ENCODE data around the gene CLDN7. TPM values are rescaled to one million over a fixed set of nuclear protein-coding genes. Genes with fewer than 3 reads are reported as not detected.

The CLDN7 gene
- total RNA-seq, 1 donor from 2014 or later: 0.42 TPM

GRCh38 chr17:7292194-7292593, 29.9 kb upstream of the CLDN7 start:
- no peak for DNase-seq (ENCODE audit: low spot score)

GRCh38 chr17:7290685-7291084, 28.4 kb upstream of the CLDN7 start:
- no peak for TF ChIP-seq CTCF (IDR thresholded peaks at IDR 0.05)
- no peak overlapping the region for H3K27ac Mint-ChIP-seq (ENCODE audit: unreplicated experiment)
- peaks cover 11% of the 10 kb centered on the region for H3K4me1 Mint-ChIP-seq (ENCODE audit: low read depth)
- H3K36me3 Mint-ChIP-seq (ENCODE audit: low read depth): no peaks in the 10 kb centered on the region
- peaks cover 48% of the 10 kb centered on the region for H3K27me3 Mint-ChIP-seq (ENCODE audit: low read depth)
- no peak overlapping the region for H3K4me3 Mint-ChIP-seq (ENCODE audit: unreplicated experiment)
- H3K9me3 Mint-ChIP-seq (ENCODE audit: low read depth): no peaks in the 10 kb centered on the region
- no peak for DNase-seq (ENCODE audit: low spot score)

More at GRCh38 chr17:7292194-7292593, 29.9 kb upstream of the CLDN7 start:
- H3K4me1 Mint-ChIP-seq (ENCODE audit: low read depth): peaks cover 22% of the 10 kb centered on the region
- no peak overlapping the region for H3K27ac Mint-ChIP-seq (ENCODE audit: unreplicated experiment)
- H3K9me3 Mint-ChIP-seq (ENCODE audit: low read depth): no peaks in the 10 kb centered on the region
- no peaks in the 10 kb centered on the region for H3K36me3 Mint-ChIP-seq (ENCODE audit: low read depth)
- H3K4me3 Mint-ChIP-seq (ENCODE audit: unreplicated experiment): no peak overlapping the region
- peaks cover 35% of the 10 kb centered on the region for H3K27me3 Mint-ChIP-seq (ENCODE audit: low read depth)
- no peak for TF ChIP-seq CTCF (IDR thresholded peaks at IDR 0.05)

GRCh38 chr17:7290166-7290565, 27.9 kb upstream of the CLDN7 start:
- H3K9me3 Mint-ChIP-seq (ENCODE audit: low read depth): no peaks in the 10 kb centered on the region
- no peaks in the 10 kb centered on the region for H3K36me3 Mint-ChIP-seq (ENCODE audit: low read depth)
- DNase-seq (ENCODE audit: low spot score): no peak
- no peak for TF ChIP-seq CTCF (IDR thresholded peaks at IDR 0.05)
- H3K27ac Mint-ChIP-seq (ENCODE audit: unreplicated experiment): no peak overlapping the region
- H3K4me3 Mint-ChIP-seq (ENCODE audit: unreplicated experiment): no peak overlapping the region
- H3K27me3 Mint-ChIP-seq (ENCODE audit: low read depth): peaks cover 49% of the 10 kb centered on the region
- H3K4me1 Mint-ChIP-seq (ENCODE audit: low read depth): peaks cover 9% of the 10 kb centered on the region

- Mint-ChIP-seq H3K4me3 (ENCODE audit: unreplicated experiment) (no peak overlapping the region), H3K9me3 (ENCODE audit: low read depth) (no peaks in the 10 kb centered on the region), H3K4me1 (ENCODE audit: low read depth) (peaks cover 5% of the 10 kb centered on the region), H3K36me3 (ENCODE audit: low read depth) (no peaks in the 10 kb centered on the region), H3K27me3 (ENCODE audit: low read depth) (peaks cover 49% of the 10 kb centered on the region), H3K27ac (ENCODE audit: unreplicated experiment) (no peak overlapping the region)
- no peak for DNase-seq (ENCODE audit: low spot score)
- no peak for TF ChIP-seq CTCF (IDR thresholded peaks at IDR 0.05)
Observed at GRCh38 chr17:7289256-7290032, 27.2 kb upstream of the CLDN7 start.

- no peaks in the 10 kb centered on the region for H3K36me3 Mint-ChIP-seq (ENCODE audit: low read depth)
- no peak for DNase-seq (ENCODE audit: low spot score)
- no peak for TF ChIP-seq CTCF (IDR thresholded peaks at IDR 0.05)
- H3K27me3 Mint-ChIP-seq (ENCODE audit: low read depth): peaks cover 32% of the 10 kb centered on the region
- H3K4me1 Mint-ChIP-seq (ENCODE audit: low read depth): peaks cover 16% of the 10 kb centered on the region
- H3K9me3 Mint-ChIP-seq (ENCODE audit: low read depth): no peaks in the 10 kb centered on the region
- H3K4me3 Mint-ChIP-seq (ENCODE audit: unreplicated experiment): no peak overlapping the region
- no peak overlapping the region for H3K27ac Mint-ChIP-seq (ENCODE audit: unreplicated experiment)
Observed at GRCh38 chr17:7285679-7286078, 23.4 kb upstream of the CLDN7 start.

Measured in chondrocyte (in vitro differentiated cells).